Hypothalamus (tissue), 51 donors: ENCODE data around the gene NOG.
A peak's percentile ranks its signal among the peaks of the same experiment; 100 is the strongest.

Experiments
- DNase-seq, 51 donors: peaks; one replicate each; lab custom pipeline; 2025; lab: John Stamatoyannopoulos, UW

The NOG gene

DNA sequence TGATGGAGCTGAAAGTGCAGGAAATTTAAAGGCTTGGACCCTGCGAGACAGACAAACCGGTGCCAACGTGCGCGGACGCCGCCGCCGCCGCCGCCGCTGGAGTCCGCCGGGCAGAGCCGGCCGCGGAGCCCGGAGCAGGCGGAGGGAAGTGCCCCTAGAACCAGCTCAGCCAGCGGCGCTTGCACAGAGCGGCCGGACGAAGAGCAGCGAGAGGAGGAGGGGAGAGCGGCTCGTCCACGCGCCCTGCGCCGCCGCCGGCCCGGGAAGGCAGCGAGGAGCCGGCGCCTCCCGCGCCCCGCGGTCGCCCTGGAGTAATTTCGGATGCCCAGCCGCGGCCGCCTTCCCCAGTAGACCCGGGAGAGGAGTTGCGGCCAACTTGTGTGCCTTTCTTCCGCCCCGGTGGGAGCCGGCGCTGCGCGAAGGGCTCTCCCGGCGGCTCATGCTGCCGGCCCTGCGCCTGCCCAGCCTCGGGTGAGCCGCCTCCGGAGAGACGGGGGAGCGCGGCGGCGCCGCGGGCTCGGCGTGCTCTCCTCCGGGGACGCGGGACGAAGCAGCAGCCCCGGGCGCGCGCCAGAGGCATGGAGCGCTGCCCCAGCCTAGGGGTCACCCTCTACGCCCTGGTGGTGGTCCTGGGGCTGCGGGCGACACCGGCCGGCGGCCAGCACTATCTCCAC is at the start of gene NOG:
TSS of gene NOG (plus strand) at position 54 of the 674 bp plus-strand sequence. CDS start at position 579, 525 bp downstream.
- DNase-seq, result peak in 39 of 51 donors; percentile 15 to 81 (median 55)

DNA sequence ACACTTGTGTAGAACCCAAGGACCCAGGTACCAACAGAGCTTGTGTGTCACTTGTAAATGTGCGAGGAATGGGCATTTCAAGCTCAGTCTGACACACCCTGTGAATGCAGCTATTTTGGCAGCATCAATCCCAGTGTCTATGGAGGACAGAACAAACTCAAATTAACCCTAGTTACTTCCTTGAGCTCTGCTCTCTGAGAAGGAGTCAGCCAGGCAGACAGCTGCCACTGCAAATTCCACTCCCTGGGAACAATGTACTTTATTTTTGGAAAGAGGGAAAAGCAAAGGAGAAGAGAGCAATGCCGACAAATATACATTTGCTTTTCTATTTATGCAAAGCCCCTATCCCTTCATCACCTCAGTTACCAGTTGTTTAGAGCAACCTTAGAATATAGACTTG is 48.4 kb upstream of the NOG start:
- no peak for DNase-seq

DNA sequence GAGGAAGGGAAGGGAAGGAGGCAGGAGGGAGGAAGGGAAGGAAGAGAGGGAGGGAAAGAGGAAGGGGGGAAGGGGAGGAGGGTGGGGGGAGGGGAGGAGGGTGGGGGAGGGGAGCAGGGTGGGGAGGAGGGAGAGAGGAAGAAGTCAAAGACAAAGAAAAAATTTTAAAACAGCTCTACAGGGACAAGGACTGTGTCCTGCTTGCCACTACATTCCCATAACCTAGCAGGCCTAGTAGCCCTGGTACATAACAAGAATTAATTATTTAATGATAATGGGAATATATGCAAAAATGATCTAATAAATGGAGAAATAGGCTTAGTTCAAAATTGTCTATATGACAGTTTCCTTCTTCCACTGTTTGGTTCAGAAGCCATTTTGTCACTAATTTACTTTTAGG is 47.6 kb upstream of the NOG start:
- DNase-seq, result no peak

DNA sequence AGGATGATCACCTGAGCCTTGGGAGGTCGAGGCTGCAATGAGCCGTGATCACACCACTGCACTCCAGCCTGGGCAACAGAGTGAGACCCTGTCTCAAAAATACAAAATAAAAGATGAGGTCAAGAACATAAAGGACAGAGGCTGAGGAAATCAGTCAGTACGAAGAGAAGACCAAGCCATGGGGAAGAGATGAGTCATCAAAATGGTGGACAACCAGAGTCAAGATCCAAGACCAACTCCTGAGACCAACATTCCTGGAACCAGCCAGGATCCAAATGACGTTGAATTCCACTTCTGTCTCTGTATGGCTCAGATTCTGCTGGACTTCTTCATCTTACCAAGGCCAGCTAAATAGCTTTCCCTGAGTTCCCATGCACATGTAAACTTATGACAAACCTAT is 44.8 kb upstream of the NOG start:
- no peak for DNase-seq

DNA sequence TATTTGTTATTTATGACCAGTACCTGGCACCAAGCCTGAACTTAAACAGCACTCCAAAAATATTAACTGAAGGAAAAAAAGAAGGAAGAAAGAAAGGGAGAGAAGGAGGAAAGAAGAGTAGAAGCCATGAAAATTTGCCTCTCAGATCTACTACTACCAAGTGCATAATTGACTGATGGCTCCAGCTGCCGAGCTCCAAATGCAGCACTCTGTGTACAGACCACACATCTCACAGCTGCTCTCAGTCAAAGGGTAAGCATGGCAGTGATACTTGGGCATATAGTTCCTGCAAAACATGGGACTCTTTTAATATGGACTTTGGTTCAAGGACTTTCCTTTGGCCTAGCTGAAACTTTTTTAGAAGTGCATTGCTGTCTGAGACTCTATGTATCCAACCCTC is 44.0 kb upstream of the NOG start:
- no peak for DNase-seq

DNA sequence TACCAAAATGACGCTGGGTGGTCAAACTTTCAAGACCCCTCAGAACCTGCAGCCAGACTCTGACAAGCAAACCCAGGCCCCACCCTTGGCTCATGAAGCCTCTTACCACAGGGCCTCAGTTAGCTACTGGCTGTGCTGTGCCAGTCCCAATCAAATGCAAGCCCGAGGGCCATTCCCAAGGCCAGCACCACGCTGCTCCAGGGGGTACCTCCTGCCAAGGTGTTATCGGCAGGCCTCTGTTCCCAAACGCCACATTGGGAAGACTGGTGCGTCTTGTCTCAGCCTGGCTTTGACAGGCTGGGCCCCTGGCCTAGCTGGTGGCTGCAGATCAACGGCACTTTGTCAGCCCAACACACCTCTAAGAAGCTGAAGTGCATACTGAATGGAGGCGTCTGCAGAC is 35.8 kb upstream of the NOG start:
- DNase-seq, result no peak

DNA sequence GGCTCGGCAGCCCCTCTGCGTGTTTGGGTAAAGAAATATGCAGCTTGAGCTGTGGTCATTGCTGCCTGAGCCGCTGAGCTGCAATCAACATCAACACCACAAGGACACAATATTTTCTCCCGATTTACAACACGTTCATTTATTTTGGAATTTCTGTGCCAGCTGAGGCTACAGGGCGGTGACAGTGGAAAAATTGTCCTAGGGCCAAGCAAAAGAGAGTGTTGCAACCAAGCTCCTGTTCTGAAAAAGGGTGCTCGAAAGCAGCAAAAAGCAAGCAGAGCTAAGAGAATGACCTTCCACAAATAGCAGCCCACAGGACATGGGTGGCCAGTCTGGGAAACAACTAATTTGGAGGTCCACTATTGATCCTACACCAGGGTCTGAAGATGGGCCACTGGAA is 35.4 kb upstream of the NOG start:
- DNase-seq, result no peak

DNA sequence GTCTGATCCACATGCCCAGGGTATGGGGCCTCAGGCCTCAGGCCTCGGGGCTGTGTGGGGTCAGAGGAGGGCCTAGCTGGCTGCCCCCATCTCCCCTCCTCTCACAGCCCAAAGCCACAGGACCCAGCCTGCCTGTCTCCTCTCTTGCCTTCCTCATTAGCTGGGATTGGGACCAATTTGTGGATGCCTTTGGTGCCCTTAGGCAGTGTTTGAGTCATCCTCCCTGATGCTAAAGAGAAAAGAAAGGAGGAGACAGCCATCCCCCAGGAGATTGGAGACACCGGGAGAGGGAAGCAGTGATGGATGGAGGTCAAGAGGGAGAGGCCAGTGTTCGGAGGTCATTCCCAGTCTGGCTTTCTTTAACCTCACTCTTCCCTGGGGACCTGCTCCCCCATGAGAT is 23.3 kb upstream of the NOG start:
- DNase-seq, result no peak

DNA sequence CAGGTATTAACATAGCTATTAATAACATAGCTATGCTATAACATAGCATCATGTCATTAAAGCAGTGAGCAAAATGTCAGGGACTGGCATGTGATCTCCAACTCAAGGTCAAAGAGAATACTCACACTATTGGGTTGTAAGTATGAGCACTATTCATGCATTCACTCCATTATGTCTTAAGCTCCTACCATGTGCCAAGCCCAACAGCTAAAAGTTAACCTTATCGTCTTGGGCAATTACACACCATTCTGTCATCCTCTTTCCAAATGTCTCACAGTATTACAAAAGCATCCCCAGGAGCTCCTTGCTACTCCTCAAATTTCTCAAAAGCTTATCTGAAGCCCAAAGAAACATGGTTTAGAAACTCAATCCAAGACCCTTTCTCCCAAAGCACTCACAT is 22.0 kb upstream of the NOG start:
- no peak for DNase-seq

DNA sequence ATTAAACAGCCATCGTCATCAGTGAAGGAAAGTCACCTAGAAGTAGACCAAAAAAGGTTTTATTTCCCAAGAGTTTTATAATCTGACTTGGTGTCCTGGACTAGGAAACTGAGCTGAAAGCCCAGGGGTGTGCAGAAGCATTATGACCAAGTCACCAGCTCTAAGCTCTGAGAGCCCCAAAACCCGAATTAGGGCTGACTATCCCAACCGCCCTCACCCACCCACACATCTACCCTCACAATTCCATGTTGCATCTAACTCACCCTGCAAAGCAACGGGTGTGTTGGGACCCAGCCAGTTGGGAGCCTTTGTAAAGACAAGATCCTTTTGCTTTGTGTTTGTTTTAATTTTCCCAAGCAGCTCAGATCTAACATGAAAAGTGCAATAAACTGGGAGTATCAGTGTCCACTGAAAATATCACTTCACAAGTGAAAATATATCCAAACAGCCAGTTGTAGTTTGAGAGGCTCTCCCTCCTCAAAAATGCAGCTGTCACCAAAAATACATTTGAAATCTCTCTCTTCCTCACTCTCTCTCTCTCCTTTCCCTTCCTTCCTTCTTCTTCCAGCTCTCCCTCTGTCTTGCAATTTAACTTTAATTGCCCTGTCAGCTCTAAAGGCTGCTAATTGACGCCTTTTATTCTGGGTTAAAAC is 16.2 kb upstream of the NOG start:
- no peak for DNase-seq

DNA sequence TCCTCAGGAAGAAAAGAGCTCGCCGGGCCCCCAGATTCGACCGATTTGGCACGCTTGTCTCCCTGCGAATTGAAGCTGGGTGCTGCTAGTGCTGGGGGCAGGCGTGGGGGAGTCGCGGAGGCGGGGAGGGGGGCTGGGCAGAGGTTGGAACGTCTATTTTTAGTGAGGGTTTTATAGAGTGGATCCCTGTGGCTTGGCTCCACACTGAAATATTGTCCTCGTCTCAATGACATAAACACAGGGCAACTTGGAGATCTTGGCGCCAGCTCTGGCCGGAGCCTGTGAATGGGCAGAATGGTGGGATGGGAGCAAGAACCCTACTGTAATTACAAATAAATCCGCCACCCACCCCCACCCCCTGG is 15.7 kb upstream of the NOG start:
- DNase-seq, result peak in 7 of 51 donors; percentile 7 to 40 (median 15)

DNA sequence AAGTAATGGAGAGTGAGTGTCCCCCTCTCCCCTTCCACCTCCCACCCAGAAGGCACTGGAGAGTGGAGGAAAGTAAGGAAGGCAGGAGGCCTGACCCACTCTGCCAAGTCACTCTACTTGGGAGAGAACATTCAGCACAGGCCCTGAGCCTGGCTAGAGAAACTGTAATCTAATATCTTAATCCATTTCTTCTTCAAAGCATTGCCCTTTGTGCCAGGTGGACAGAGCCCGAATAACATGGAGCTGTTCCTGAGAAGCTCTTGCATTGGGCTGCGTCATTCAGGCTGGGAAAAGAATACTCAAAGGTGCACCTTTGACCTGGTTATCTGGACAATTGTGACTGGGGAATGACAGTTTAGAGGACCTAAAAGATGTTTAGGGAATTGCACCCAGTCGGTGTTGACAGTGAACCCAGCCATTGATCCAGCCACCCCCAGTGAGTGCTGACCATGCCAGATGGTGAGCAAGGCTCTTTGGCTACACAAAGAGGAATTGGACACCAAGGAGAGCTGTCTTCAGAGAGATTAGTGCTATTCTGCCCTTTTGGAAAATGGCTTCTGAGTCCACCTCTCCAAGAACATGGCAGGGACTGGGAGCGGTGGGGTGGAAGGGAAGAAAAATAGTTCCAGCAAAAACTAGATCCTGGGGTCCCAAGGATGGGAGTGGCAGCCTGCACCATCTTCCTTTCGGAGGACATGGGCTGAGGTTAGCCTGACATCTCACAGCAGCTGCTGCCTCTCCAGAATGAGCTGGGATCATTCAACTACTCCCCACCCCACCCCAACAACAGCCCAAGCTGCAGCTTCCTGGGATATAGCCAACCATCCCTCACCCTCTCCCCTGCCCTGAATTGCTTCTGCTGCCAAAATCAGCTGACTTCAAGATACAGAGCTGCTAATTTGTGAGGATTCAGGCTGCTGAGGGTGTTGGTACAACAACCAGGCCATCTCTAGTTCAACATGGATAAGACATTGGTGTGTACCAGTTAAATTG is 11.6 kb upstream of the NOG start:
- DNase-seq, result no peak

DNA sequence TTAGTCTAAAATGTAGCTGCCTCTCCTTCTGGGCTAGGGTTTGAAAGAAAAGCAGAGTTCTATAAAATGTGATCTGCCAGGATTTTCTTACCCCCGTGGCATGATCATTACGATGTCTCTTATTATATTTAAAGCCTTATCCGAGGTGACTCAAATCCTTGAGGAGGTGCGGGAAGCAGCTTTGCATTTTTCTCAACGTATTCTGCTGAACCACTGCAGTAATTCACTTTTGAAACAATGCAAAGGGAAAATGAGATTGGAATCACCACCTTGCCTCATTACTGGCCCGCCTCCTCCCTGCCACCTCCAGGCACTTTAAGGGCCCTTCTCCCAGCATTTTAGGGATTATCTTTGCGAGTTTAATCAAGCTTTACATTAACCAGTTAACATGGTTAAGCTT is 9.7 kb upstream of the NOG start:
- DNase-seq, result no peak

DNA sequence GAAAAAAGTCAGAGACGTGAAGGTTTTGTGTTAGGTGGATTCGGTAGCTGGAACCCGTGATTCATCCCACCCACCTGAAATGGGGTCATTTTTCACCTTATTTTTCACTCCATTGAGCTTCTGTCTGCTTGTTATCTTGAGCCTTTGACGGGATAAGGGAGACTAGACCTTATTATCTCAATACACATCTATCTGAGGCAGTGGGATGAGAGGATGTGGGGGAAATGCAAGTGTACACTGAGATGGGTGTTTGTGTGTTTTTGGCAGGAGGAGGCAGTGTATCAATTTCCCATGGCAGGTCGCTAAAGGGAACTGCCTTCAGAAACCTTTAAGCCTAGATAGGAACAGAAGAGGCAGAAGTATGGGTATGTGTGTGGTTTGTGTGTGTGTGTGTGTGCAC is 6.2 kb upstream of the NOG start:
- no peak for DNase-seq

DNA sequence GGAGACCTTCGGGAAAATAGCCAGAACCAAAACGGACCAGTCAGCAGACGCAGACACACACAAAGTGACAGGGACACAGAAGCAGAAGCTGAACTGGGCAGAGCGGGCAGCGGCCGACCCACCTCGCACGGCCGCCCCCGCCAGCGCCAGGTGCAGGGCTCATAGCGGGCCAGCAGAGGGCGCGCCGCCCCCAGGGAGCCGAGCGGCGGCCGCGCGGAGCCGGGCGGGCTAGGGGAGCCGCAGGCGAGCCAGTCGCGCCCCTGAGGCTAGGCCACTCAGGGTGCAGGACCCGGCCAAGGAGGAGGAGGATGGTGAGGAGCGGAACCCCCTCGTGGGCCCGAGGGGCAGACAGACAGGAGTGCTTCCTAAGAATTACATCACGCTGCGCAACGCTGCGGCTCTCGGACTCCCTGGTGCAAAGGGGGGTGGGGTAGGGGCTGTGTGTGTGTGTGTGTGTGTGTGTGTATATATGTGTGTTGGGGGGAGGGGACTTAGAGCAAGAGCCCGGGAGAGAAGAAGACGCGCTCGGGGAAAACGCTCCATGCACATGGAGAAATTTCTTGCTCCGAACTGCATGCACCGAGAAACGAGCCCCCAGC is 913 bp upstream of the NOG start:
- peak in 43 of 51 donors; percentile 17 to 81 (median 47) for DNase-seq

DNA sequence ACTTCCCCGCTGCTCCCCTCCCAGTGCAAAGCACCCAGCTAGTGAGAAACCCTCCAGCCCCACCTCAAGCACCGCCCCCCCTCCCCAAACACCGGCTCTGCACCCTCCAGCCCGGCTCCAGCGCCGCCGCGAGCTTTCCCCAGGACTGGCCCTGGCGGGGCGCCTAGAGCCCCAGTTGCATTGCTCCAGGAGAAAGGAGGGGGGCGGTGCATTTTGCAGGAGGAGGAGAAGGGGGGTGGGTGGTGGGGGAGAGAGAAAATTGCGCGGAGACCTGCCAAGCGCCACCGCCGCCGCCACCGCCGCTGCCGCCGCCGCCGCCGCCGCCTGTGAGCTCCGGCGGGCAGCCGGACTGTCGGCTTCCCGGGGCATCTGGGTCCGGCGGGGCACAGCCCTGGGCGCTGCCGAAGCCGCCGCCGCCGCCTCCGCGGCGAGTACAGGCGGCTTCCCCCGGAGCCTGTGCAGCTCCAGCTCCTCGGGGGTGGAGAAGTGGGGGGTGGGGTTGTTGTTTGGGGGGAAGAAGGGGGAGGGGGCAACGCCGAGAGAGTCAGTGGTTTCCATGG is 333 bp upstream of the NOG start:
- DNase-seq, result peak in 42 of 51 donors; percentile 12 to 82 (median 56)

DNA sequence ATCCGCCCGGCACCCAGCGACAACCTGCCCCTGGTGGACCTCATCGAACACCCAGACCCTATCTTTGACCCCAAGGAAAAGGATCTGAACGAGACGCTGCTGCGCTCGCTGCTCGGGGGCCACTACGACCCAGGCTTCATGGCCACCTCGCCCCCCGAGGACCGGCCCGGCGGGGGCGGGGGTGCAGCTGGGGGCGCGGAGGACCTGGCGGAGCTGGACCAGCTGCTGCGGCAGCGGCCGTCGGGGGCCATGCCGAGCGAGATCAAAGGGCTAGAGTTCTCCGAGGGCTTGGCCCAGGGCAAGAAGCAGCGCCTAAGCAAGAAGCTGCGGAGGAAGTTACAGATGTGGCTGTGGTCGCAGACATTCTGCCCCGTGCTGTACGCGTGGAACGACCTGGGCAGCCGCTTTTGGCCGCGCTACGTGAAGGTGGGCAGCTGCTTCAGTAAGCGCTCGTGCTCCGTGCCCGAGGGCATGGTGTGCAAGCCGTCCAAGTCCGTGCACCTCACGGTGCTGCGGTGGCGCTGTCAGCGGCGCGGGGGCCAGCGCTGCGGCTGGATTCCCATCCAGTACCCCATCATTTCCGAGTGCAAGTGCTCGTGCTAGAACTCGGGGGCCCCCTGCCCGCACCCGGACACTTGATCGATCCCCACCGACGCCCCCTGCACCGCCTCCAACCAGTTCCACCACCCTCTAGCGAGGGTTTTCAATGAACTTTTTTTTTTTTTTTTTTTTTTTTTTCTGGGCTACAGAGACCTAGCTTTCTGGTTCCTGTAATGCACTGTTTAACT is 1.0 kb downstream of the NOG start:
- peak in 6 of 51 donors; percentile 6 to 57 (median 32) for DNase-seq

DNA sequence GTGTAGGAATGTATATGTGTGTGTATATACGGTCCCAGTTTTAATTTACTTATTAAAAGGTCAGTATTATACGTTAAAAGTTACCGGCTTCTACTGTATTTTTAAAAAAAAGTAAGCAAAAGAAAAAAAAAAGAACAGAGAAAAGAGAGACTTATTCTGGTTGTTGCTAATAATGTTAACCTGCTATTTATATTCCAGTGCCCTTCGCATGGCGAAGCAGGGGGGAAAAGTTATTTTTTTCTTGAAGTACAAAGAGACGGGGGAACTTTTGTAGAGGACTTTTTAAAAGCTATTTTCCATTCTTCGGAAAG is 1.6 kb downstream of the NOG start:
- no peak for DNase-seq

DNA sequence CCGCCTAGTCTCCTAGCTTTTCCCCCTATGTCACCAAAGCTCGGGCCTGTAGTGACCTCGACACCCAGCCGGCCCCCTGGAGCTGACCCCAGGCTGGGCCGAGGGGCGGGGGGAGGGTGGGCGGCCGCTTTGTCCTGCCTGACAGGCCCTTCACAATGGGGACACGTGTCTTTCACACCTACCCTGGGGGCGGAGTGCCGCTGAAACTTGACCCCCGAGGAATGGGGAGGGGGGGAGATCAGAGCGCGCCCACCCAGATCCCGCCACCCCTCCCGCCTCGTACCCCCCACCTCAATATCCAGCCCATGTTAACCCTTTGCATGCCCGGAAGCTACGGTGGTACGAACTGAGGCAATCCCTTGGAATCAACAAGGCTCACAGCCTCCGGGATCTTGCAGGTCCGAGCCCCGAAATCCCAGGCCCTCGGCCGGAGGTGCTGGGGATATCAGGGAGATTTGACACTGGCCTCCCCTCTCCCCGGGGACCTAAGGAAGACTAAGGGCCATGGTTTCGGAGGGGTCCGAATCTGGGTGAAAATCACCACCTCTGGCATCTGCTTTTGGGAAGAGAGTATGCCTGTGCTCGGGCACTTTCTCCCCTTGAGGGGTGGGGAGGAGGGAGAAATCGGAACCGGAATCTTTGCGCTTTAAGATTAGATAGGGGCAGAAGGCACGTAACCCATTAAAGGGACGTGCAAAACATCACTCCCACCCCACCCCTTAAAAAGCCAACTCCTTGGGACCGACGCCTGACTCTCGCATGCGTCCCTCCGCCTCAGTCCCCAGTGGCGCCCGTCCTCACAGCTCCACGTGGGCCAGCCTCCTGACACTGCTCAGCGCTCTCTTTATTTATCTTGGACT is 2.6 kb downstream of the NOG start:
- peak in 2 of 51 donors; percentile 7 to 8 for DNase-seq
